ENCODE data around the gene SLC25A21.

DNA sequence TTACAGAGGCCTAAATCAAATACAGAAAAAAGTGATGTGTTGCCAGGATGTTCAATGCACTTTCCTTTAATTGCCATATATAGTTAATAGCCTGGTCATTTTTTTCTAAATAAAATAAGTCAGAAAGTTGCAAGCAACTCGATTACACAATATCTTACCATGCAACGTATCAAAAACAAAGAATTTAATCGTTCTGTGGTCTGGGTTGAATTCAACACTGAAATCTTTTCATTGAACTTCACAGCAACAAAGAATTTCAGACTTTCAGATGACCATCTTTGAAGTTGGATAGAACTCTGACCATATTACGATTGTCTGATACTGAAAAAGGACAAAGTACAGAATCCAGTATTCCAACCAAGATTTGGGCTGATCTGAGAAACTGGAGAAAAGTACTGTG is 231.9 kb downstream of the SLC25A21 start:
- TF ChIP-seq, protein P1, sequence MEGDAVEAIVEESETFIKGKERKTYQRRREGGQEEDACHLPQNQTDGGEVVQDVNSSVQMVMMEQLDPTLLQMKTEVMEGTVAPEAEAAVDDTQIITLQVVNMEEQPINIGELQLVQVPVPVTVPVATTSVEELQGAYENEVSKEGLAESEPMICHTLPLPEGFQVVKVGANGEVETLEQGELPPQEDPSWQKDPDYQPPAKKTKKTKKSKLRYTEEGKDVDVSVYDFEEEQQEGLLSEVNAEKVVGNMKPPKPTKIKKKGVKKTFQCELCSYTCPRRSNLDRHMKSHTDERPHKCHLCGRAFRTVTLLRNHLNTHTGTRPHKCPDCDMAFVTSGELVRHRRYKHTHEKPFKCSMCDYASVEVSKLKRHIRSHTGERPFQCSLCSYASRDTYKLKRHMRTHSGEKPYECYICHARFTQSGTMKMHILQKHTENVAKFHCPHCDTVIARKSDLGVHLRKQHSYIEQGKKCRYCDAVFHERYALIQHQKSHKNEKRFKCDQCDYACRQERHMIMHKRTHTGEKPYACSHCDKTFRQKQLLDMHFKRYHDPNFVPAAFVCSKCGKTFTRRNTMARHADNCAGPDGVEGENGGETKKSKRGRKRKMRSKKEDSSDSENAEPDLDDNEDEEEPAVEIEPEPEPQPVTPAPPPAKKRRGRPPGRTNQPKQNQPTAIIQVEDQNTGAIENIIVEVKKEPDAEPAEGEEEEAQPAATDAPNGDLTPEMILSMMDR (conservative IDR thresholded peaks at IDR 0.05 in 1 of 2, IDR thresholded peaks at IDR 0.05 in 1 of 2; ENCODE audit: low read depth in 1 of 2, low read length in 2 of 2): no peak
- TF ChIP-seq EZH2 (IDR thresholded peaks at IDR 0.05; ENCODE audit: low read length, missing control alignments): no peak
